ENCODE measurements around the gene MBP. TPM values are rescaled to one million over a fixed set of nuclear protein-coding genes. Genes with fewer than 3 reads are reported as not detected.

MBP gene
- total RNA-seq, 4 donors from 2014 or later: 28.6 to 55.0 (median 50.4) TPM

DNA sequence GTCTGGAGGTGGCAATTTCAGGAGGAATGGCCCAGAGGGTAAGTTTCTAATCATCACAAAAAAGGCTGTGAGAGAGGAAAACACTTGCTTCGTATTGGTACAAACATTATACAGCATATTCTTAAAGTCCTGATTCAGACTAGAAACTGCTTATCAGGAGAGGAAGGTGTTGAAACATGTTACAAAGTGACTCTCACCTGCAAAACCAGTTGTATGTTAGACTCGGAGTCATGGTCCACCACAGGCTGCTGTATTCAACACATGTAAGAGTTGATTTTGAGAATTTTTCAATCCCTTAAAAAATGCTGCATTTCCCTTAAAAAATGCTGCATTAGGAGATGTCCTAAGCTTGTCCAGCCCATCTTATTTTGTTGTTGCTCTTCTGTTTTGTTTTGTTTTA is 61.5 kb downstream of the MBP start:
- in situ Hi-C loops (cut with MboI; ENCODE audit: low sequenced_read_pairs in 4 of 4) (loop anchor here in 1 of 4 donors (25.0 kb wide), 1 partner anchor 141 kb away; no protein-coding TSS in a partner anchor), intact Hi-C loops (cut with DNase I; ENCODE audit: low total_unique reads) (no loop called here)
- Histone ChIP-seq H3K27me3 (no peaks in the 10 kb centered on the region), H3K4me1 (peaks cover 55% of the 10 kb centered on the region in 2 donors), H3K27ac (peak overlapping the region in 3 of 4 donors; percentile 52 to 63 (median 52)), H3K36me3 (no peaks in the 10 kb centered on the region), H3K9me3 (no peaks in the 10 kb centered on the region), H3K4me3 (no peak overlapping the region)
- TF ChIP-seq, protein P1, sequence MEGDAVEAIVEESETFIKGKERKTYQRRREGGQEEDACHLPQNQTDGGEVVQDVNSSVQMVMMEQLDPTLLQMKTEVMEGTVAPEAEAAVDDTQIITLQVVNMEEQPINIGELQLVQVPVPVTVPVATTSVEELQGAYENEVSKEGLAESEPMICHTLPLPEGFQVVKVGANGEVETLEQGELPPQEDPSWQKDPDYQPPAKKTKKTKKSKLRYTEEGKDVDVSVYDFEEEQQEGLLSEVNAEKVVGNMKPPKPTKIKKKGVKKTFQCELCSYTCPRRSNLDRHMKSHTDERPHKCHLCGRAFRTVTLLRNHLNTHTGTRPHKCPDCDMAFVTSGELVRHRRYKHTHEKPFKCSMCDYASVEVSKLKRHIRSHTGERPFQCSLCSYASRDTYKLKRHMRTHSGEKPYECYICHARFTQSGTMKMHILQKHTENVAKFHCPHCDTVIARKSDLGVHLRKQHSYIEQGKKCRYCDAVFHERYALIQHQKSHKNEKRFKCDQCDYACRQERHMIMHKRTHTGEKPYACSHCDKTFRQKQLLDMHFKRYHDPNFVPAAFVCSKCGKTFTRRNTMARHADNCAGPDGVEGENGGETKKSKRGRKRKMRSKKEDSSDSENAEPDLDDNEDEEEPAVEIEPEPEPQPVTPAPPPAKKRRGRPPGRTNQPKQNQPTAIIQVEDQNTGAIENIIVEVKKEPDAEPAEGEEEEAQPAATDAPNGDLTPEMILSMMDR (IDR thresholded peaks at IDR 0.05 in 4 of 5, conservative IDR thresholded peaks at IDR 0.05 in 1 of 5): no peak
- TF ChIP-seq POLR2A (IDR thresholded peaks at IDR 0.05): no peak
- ATAC-seq (no peak), DNase-seq (no peak)

DNA sequence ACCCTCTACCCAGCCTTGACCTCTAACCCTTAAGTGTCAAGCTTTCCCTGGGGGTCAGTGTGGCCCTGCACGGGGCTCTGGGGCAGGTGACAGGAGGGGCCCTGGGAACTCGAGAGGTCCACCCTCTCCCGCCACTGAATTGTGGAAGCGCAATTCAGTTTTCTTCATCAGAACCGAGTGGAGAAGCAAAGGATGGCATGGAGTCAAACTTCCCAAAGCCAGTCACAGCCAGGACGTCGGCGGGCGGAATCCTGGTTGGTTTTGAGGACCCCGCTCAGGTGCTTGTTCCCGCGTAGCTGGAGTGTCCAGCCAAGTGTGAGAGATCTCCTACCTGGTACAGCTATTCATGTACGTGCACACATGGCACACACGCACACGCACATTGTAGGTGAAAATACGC is 62.0 kb downstream of the MBP start:
- DNase-seq (no peak), ATAC-seq (no peak)
- TF ChIP-seq POLR2A (IDR thresholded peaks at IDR 0.05): no peak
- TF ChIP-seq, protein P1 (IDR thresholded peaks at IDR 0.05 in 4 of 5, conservative IDR thresholded peaks at IDR 0.05 in 1 of 5): no peak
- in situ Hi-C loops (cut with MboI; ENCODE audit: low sequenced_read_pairs in 4 of 4) (loop anchor here in 1 of 4 donors (25.0 kb wide), 1 partner anchor 142 kb away; no protein-coding TSS in a partner anchor), intact Hi-C loops (cut with DNase I; ENCODE audit: low total_unique reads) (no loop called here)
- H3K27me3 ChIP-seq: no peaks in the 10 kb centered on the region
- H3K36me3 ChIP-seq: no peaks in the 10 kb centered on the region
- no peak overlapping the region for H3K4me3 ChIP-seq
- peak overlapping the region in 2 of 4 donors; percentile 52 to 63 for H3K27ac ChIP-seq
- H3K4me1 ChIP-seq: peaks cover 55% of the 10 kb centered on the region in 2 donors
- no peaks in the 10 kb centered on the region for H3K9me3 ChIP-seq

DNA sequence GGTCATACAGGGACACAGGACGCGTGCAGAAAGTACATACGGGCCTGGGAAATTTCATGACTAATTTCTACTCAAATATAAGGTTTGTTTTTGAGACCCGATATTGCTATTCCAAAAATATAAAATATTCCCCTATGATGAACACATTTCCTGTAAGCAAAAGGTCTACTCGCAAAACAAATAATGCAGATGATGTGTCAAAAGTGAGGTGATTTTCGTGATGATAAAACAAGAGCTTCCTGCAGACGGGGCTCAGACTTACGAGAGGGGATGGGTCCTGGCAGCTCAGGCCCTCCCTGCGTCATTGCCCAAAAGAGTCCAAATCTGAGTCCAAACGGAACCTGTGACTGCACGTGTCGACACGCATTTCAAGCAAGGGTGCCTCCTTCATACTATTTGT is 62.7 kb downstream of the MBP start:
- intact Hi-C loops (cut with DNase I; ENCODE audit: low total_unique reads) (loop anchor here (10.0 kb wide), 1 partner anchor 575 kb away; the partner anchor contains the start of gene ZNF516), in situ Hi-C loops (cut with MboI; ENCODE audit: low sequenced_read_pairs in 4 of 4) (loop anchor here in 2 of 4 donors (5.0 to 25.0 kb wide), 3 partner anchors 65 to 142 kb away; partner anchors contain the start of gene MBP (in 1 of the 2))
- peak overlapping the region in 1 of 4 donors; percentile 73 for H3K27ac ChIP-seq
- no peaks in the 10 kb centered on the region for H3K9me3 ChIP-seq
- H3K36me3 ChIP-seq: no peaks in the 10 kb centered on the region
- H3K27me3 ChIP-seq: no peaks in the 10 kb centered on the region
- no peak for ATAC-seq
- H3K4me3 ChIP-seq: no peak overlapping the region
- DNase-seq: no peak
- TF ChIP-seq, protein P1 (IDR thresholded peaks at IDR 0.05 in 4 of 5, conservative IDR thresholded peaks at IDR 0.05 in 1 of 5): no peak
- TF ChIP-seq POLR2A (IDR thresholded peaks at IDR 0.05): no peak
- peaks cover 55% of the 10 kb centered on the region in 2 donors for H3K4me1 ChIP-seq

DNA sequence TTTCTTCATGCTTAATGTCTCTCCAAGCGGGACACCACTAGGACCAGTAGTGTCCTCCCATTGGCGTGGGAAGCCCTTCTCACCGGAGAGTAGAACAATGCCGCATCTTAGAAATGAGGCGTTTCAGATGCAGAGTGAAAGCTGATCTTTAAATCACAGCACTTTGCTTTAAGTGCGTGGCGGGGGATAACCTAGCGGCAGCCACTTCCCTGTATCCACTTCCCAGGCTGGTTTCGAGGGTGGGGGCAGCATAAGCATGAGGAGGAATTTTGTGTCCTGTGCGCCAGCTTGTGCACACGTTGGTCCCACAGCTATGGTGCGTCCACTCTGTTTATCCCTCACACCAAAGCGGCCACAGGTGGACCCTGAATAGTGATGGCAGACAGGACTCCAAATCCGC is 63.1 kb downstream of the MBP start:
- intact Hi-C loops (cut with DNase I; ENCODE audit: low total_unique reads): loop anchor here (10.0 kb wide), 1 partner anchor 575 kb away; the partner anchor contains the start of gene ZNF516
- no peak for DNase-seq

More for the DNA sequence above, 63.1 kb downstream of the MBP start:
- in situ Hi-C loops (cut with MboI; ENCODE audit: low sequenced_read_pairs in 4 of 4): loop anchor here in 2 of 4 donors (5.0 to 25.0 kb wide), 3 partner anchors 65 to 143 kb away; partner anchors contain the start of gene MBP (in 1 of the 2)
- Histone ChIP-seq H3K4me1 (peaks cover 53 to 55% of the 10 kb centered on the region in 2 donors), H3K36me3 (no peaks in the 10 kb centered on the region), H3K4me3 (no peak overlapping the region), H3K27me3 (no peaks in the 10 kb centered on the region), H3K9me3 (no peaks in the 10 kb centered on the region), H3K27ac (peak overlapping the region in 3 of 4 donors; percentile 62 to 79 (median 73))
- TF ChIP-seq POLR2A (IDR thresholded peaks at IDR 0.05): no peak
- TF ChIP-seq, protein P1 (IDR thresholded peaks at IDR 0.05 in 4 of 5, conservative IDR thresholded peaks at IDR 0.05 in 1 of 5): no peak
- no peak for ATAC-seq

Measured in gastrocnemius medialis (tissue), 4 donors.